IMR-90 (cell line): Measurements from ENCODE around the gene ZNF558. TPM values are rescaled to one million over a fixed set of nuclear protein-coding genes. Genes with fewer than 3 reads are reported as not detected.

ENCODE experiments used
- ATAC-seq: fragments of 200-7000 bp; cut with Tn5 transposase; 2 replicates; pipeline ENCODE4 v1.9.1; 2020; ENCODE audit warnings: low read depth, mild to moderate bottlenecking, moderate library complexity
- BruUV-seq: library from RNA; stranded (reverse); fragments of 400-500 nt; replicated peaks from 2 replicates; lab custom pipeline; 2021; lab: Mats Ljungman, UMichigan
- CTCF ChIA-PET: fragments of 300-600 bp; formaldehyde crosslinking; extraction: SDS; loops from one replicate; lab custom pipeline; 2021; ENCODE audit warnings: antibody characterized with exemption; lab: Yijun Ruan, JAX
- POLR2A ChIA-PET: fragments of 300-600 bp; sonication (Branson Sonifier 250); formaldehyde crosslinking; loops from one replicate; lab custom pipeline; 2022; ENCODE audit warnings: antibody characterized with exemption; ENCODE audit not compliant: unreplicated experiment; lab: Charles Lee
- DNase-seq: peaks from one replicate; pipeline ENCODE4 v3.0.0; 2013
- H2AFZ ChIP-seq: replicated peaks from 2 replicates; pipeline ENCODE3; 2013; ENCODE audit warnings: low read length, mild to moderate bottlenecking; ENCODE audit not compliant: poor library complexity
- H2AK5ac ChIP-seq: 2 replicates; pipeline ENCODE4 v1.6.1; 2013; ENCODE audit warnings: low read depth, low read length, inconsistent platforms
- H2AK9ac ChIP-seq: replicated peaks from 2 replicates; pipeline ENCODE3; 2013; ENCODE audit warnings: mild to moderate bottlenecking, low read depth, low read length, moderate library complexity; ENCODE audit not compliant: poor library complexity
- H2BK120ac ChIP-seq: 2 replicates; pipeline ENCODE4 v1.6.1; 2013; ENCODE audit warnings: low read depth, low read length, inconsistent platforms
- H2BK15ac ChIP-seq: 3 replicates; pipeline ENCODE4 v1.6.1; 2013; ENCODE audit warnings: low read depth, low read length, inconsistent platforms
- H2BK20ac ChIP-seq: 2 replicates; pipeline ENCODE4 v1.6.1; 2013; ENCODE audit warnings: low read depth, mild to moderate bottlenecking, inconsistent platforms, low read length, moderate library complexity
- H2BK5ac ChIP-seq: 2 replicates; pipeline ENCODE4 v1.6.1; 2013; ENCODE audit warnings: mild to moderate bottlenecking, low read depth, low read length, inconsistent platforms; ENCODE audit not compliant: poor library complexity, severe bottlenecking
- H3K14ac ChIP-seq: replicated peaks from 2 replicates; pipeline ENCODE4 v1.6.1; 2013; ENCODE audit warnings: low read depth, low read length, inconsistent platforms
- H3K18ac ChIP-seq: 2 replicates; pipeline ENCODE4 v1.6.1; 2013; ENCODE audit warnings: low read depth, low read length, control low read depth
- H3K23ac ChIP-seq: 2 replicates; pipeline ENCODE4 v1.6.1; 2013; ENCODE audit warnings: low read depth, low read length, inconsistent platforms
- H3K27ac ChIP-seq: 2 replicates; pipeline ENCODE4 v1.5.1; 2013; ENCODE audit warnings: mild to moderate bottlenecking, control low read depth, low read length; ENCODE audit not compliant: insufficient read depth
- H3K27me3 ChIP-seq: 2 replicates; pipeline ENCODE4 v1.6.1; 2013; ENCODE audit warnings: low read length; ENCODE audit not compliant: control insufficient read depth, insufficient read depth
- H3K36me3 ChIP-seq: 2 replicates; pipeline ENCODE4 v1.6.1; 2013; ENCODE audit warnings: low read length, mixed read lengths; ENCODE audit not compliant: control insufficient read depth, insufficient read depth
- H3K4ac ChIP-seq: 2 replicates; pipeline ENCODE4 v1.6.1; 2013; ENCODE audit warnings: low read depth, low read length, inconsistent platforms
- H3K4me1 ChIP-seq: 2 replicates; pipeline ENCODE4 v1.6.1; 2013; ENCODE audit warnings: low read length, mixed read lengths; ENCODE audit not compliant: control insufficient read depth, insufficient read depth
- H3K4me2 ChIP-seq: 2 replicates; pipeline ENCODE4 v1.6.1; 2013; ENCODE audit warnings: low read depth, mild to moderate bottlenecking, control low read depth, low read length, moderate library complexity
- H3K4me3 ChIP-seq: 2 replicates; pipeline ENCODE4 v1.5.1; 2013; ENCODE audit warnings: low read depth, mild to moderate bottlenecking, control low read depth, low read length, moderate library complexity; ENCODE audit not compliant: insufficient read depth
- H3K56ac ChIP-seq: 2 replicates; pipeline ENCODE4 v1.6.1; 2013; ENCODE audit warnings: low read length, inconsistent platforms; ENCODE audit not compliant: insufficient read depth; ENCODE audit errors: extremely low read depth
- H3K79me1 ChIP-seq, 2 experiments: 2 replicates each; pipeline ENCODE4 v1.6.1; 2013; ENCODE audit warnings: low read length in 2 of 2, inconsistent platforms in 1 of 2, low read depth in 1 of 2
- H3K9ac ChIP-seq: 2 replicates; pipeline ENCODE4 v1.6.1; 2013; ENCODE audit warnings: low read depth, low read length, control low read depth
- H3K9me1 ChIP-seq: 2 replicates; pipeline ENCODE4 v1.6.1; 2013; ENCODE audit warnings: low read length, inconsistent platforms; ENCODE audit not compliant: insufficient read depth
- H3K9me3 ChIP-seq: 2 replicates; pipeline ENCODE4 v1.6.1; 2013; ENCODE audit warnings: low read length; ENCODE audit not compliant: control insufficient read depth, insufficient read depth
- H4K20me1 ChIP-seq: 2 replicates; pipeline ENCODE4 v1.6.1; 2013; ENCODE audit warnings: low read length, inconsistent platforms; ENCODE audit not compliant: insufficient read depth
- H4K5ac ChIP-seq: 2 replicates; pipeline ENCODE4 v1.6.1; 2013; ENCODE audit warnings: mild to moderate bottlenecking, low read depth, low read length, control low read depth
- H4K8ac ChIP-seq, 2 experiments: 2 replicates each; pipeline ENCODE4 v1.6.1; 2013; ENCODE audit warnings: low read depth in 2 of 2, low read length in 2 of 2, control low read depth in 1 of 2, inconsistent platforms in 1 of 2
- H4K91ac ChIP-seq: 2 replicates; pipeline ENCODE4 v1.6.1; 2013; ENCODE audit warnings: low read depth, low read length, inconsistent platforms; ENCODE audit not compliant: insufficient read depth
- BHLHE40 ChIP-seq: fragments of 150-350 bp; IDR thresholded peaks from 2 replicates; pipeline ENCODE4 v1.6.1; 2016; ENCODE audit warnings: mild to moderate bottlenecking, low read depth, low read length
- CEBPB ChIP-seq: IDR thresholded peaks from 2 replicates; pipeline ENCODE4 v1.6.1; 2012; ENCODE audit warnings: low read depth, low read length, improper control_type of control experiment
- CHD1 ChIP-seq: IDR thresholded peaks from 2 replicates; pipeline ENCODE4 v1.6.1; 2012; ENCODE audit warnings: low read depth, low read length, improper control_type of control experiment
- CTCF ChIP-seq: conservative IDR thresholded peaks from 2 replicates; pipeline ENCODE4 v1.5.1; 2012; ENCODE audit warnings: mild to moderate bottlenecking, low read depth, low read length, improper control_type of control experiment
- ELK1 ChIP-seq: fragments of 150-350 bp; IDR thresholded peaks from 2 replicates; pipeline ENCODE4 v1.6.1; 2016; ENCODE audit warnings: low read depth, mild to moderate bottlenecking, low read length, moderate library complexity, borderline replicate concordance
- FOS ChIP-seq: fragments of 150-350 bp; IDR thresholded peaks from 2 replicates; pipeline ENCODE4 v1.6.1; 2016; ENCODE audit warnings: low read depth, low read length
- MAFK ChIP-seq: IDR thresholded peaks from 2 replicates; pipeline ENCODE4 v1.6.1; 2012; ENCODE audit warnings: low read depth, low read length, improper control_type of control experiment
- MAZ ChIP-seq: IDR thresholded peaks from 2 replicates; pipeline ENCODE4 v1.6.1; 2012; ENCODE audit warnings: low read depth, mild to moderate bottlenecking, low read length, improper control_type of control experiment, moderate library complexity, borderline replicate concordance
- MXI1 ChIP-seq: IDR thresholded peaks from 2 replicates; pipeline ENCODE4 v1.6.1; 2012; ENCODE audit warnings: low read depth, mild to moderate bottlenecking, low read length, moderate library complexity, borderline replicate concordance
- NFE2L2 ChIP-seq: fragments of 150-350 bp; IDR thresholded peaks from 2 replicates; pipeline ENCODE4 v1.6.1; 2016; ENCODE audit warnings: low read depth, mild to moderate bottlenecking, low read length
- POLR2A ChIP-seq: IDR thresholded peaks from 2 replicates; pipeline ENCODE4 v1.6.1; 2012; ENCODE audit warnings: mild to moderate bottlenecking, low read depth, low read length
- RAD21 ChIP-seq: IDR thresholded peaks from 2 replicates; pipeline ENCODE4 v1.6.1; 2012; ENCODE audit warnings: low read length, improper control_type of control experiment
- RCOR1 ChIP-seq: IDR thresholded peaks from 2 replicates; pipeline ENCODE4 v1.6.1; 2012; ENCODE audit warnings: mild to moderate bottlenecking, low read length, improper control_type of control experiment; ENCODE audit not compliant: insufficient replicate concordance
- RFX5 ChIP-seq: IDR thresholded peaks from 2 replicates; pipeline ENCODE4 v1.8.0; 2012; ENCODE audit warnings: low read depth, mild to moderate bottlenecking, low read length, moderate library complexity
- SMC3 ChIP-seq: fragments of 150-350 bp; IDR thresholded peaks from 2 replicates; pipeline ENCODE4 v1.6.1; 2016; ENCODE audit warnings: low read depth, mild to moderate bottlenecking, antibody characterized with exemption, low read length, moderate library complexity
- WGBS, 2 experiments: methylation state at CpG; one replicate each; pipeline versions ENCODE4 v1.1.5 to v1.1.7; 2013; ENCODE audit warnings: missing lambda C conversion rate in 2 of 2; ENCODE audit not compliant: insufficient read length in 1 of 2; ENCODE audit errors: extremely low coverage in 2 of 2; 5-methylcytosine and 5-hydroxymethylcytosine counted together
- dilution Hi-C: fragments of 300-500 bp; cut with HindIII; formaldehyde crosslinking; loops from one replicate; pipeline ENCODE4 v1.14.3; 2018; ENCODE audit warnings: low sequenced_read_pairs; ENCODE audit not compliant: unreplicated experiment
- in situ Hi-C: fragments of 300-500 bp; cut with MboI; formaldehyde crosslinking; loops from 3 replicates; pipeline ENCODE4 v1.14.3; 2019; ENCODE audit warnings: low sequenced_read_pairs, inconsistent platforms, mixed read lengths
- intact Hi-C: fragments of 100-400 bp; cut with micrococcal nuclease; formaldehyde crosslinking; loops from 2 replicates; pipeline ENCODE4 v1.10.0; 2022
- polyA plus RNA-seq, 3 experiments: library from polyadenylated mRNA; depleted of rRNA; stranded (reverse); fragments of >200 nt; gene quantifications; 2 replicates each; pipeline ENCODE4 v1.2.3, GENCODE V29; 2012; ENCODE audit warnings: low replicate concordance in 1 of 3
- total RNA-seq: library from RNA; depleted of rRNA; stranded (reverse); fragments of >200 nt; gene quantifications from 2 replicates; pipeline ENCODE4 v1.2.3, GENCODE V29; 2012
- TF ChIP-seq, protein P1 (sequence below): fragments of 150-350 bp; IDR thresholded peaks from 2 replicates; pipeline ENCODE4 v1.6.1; 2017; ENCODE audit warnings: mild to moderate bottlenecking, antibody characterized with exemption, low read length, low read depth

ZNF558 gene
- total and polyA plus RNA-seq, 2 of the 4 experiments (the other 2 are of a cell fraction): 14.3 to 21.0 TPM

- no peak overlapping the region for H3K4ac ChIP-seq
- no peaks in the 10 kb centered on the region for H4K20me1 ChIP-seq
- no peak overlapping the region for H2BK5ac ChIP-seq
- TF ChIP-seq SMC3 (no peak), CHD1 (no peak), MXI1 (no peak), BHLHE40 (no peak), POLR2A (no peak), ELK1 (no peak), FOS (no peak), NFE2L2 (no peak), MAFK (no peak), RCOR1 (no peak), CEBPB (no peak), CTCF (no peak), RAD21 (no peak), MAZ (no peak), RFX5 (no peak)
- TF ChIP-seq, protein P1, sequence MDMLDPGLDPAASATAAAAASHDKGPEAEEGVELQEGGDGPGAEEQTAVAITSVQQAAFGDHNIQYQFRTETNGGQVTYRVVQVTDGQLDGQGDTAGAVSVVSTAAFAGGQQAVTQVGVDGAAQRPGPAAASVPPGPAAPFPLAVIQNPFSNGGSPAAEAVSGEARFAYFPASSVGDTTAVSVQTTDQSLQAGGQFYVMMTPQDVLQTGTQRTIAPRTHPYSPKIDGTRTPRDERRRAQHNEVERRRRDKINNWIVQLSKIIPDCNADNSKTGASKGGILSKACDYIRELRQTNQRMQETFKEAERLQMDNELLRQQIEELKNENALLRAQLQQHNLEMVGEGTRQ: no peak
- no peak overlapping the region for H4K91ac ChIP-seq
- WGBS, 2 experiments: no CpG with 5 or more reads among the region's 5 CpGs
- ATAC-seq: no peak
- H3K23ac ChIP-seq: no peak overlapping the region
- H3K14ac ChIP-seq: no peak overlapping the region
- H3K56ac ChIP-seq: no peak overlapping the region
- H2AK5ac ChIP-seq: no peak overlapping the region
- H3K27me3 ChIP-seq: no peaks in the 10 kb centered on the region
- H3K79me1 ChIP-seq: no peaks in the 10 kb centered on the region
- H2BK120ac ChIP-seq: no peak overlapping the region
- no peak overlapping the region for H3K18ac ChIP-seq
- no peak overlapping the region for H3K9ac ChIP-seq
- no peak overlapping the region for H2AK9ac ChIP-seq
- no TSS peak for BruUV-seq
- H2BK20ac ChIP-seq: no peak overlapping the region
- no peaks in the 10 kb centered on the region; the same call in 1 of the 2 replicates for H3K9me3 ChIP-seq
- no peak overlapping the region for H3K4me2 ChIP-seq
- H3K4me3 ChIP-seq: no peak overlapping the region
- intact Hi-C loops: no loop called here
- dilution Hi-C loops: no loop called here
- ChIA-PET POLR2A (no interaction called here), CTCF (no interaction called here)
- no peaks in the 10 kb centered on the region for H3K36me3 ChIP-seq
- no peak overlapping the region for H4K5ac ChIP-seq
- no peak overlapping the region for H2AFZ ChIP-seq
- no peaks in the 10 kb centered on the region for H3K9me1 ChIP-seq
- no peak overlapping the region for H3K27ac ChIP-seq
- DNase-seq: no peak
- H3K4me1 ChIP-seq: no peaks in the 10 kb centered on the region
- in situ Hi-C loops: no loop called here
- no peak overlapping the region for H2BK15ac ChIP-seq
- no peak overlapping the region for H4K8ac ChIP-seq
Measured at GRCh38 chr19:8840708-8841107, 8.6 kb upstream of the ZNF558 start.
